Uterus (tissue), 2 donors: Measurements from ENCODE around the gene ASCL5.

Experiments used
- POLR2A ChIP-seq, 2 donors: fragments of 450-650 bp; IDR thresholded peaks; one replicate each; pipeline ENCODE4 v1.6.1; 2016; ENCODE audit warnings: antibody characterized with exemption in 2 of 2, mild to moderate bottlenecking in 1 of 2, moderate library complexity in 1 of 2
- TF ChIP-seq, protein P1 (sequence below), 4 experiments: fragments of 200-600 bp in 2 of 4; fragments of 450-650 bp in 2 of 4; sonication (generic) in 2 of 4; IDR thresholded peaks; one replicate each; pipeline ENCODE4 v1.5.1; 2016 to 2019; ENCODE audit warnings: antibody characterized with exemption in 4 of 4, mild to moderate bottlenecking in 2 of 4, moderate library complexity in 1 of 4

DNA sequence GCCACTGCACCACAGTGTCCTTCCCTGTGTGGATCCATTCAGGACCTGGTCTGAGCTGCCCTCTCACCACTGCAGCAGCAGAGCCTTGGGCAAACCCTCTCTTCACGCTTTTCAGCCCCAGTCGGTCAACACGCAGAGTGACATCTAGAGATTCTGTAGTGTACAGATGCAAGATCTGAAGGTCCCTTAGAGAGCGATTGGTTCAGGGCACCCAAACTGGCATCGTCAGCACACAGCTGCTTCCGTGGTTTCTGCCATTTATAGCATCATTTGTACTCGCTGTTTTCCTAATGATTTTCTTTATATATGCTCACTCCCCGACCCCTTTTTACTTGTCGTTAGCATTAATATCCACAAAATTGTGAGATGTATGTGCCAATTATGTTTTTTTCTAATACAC lies 1.5 kb upstream of the ASCL5 start:
- TF ChIP-seq, protein P1, sequence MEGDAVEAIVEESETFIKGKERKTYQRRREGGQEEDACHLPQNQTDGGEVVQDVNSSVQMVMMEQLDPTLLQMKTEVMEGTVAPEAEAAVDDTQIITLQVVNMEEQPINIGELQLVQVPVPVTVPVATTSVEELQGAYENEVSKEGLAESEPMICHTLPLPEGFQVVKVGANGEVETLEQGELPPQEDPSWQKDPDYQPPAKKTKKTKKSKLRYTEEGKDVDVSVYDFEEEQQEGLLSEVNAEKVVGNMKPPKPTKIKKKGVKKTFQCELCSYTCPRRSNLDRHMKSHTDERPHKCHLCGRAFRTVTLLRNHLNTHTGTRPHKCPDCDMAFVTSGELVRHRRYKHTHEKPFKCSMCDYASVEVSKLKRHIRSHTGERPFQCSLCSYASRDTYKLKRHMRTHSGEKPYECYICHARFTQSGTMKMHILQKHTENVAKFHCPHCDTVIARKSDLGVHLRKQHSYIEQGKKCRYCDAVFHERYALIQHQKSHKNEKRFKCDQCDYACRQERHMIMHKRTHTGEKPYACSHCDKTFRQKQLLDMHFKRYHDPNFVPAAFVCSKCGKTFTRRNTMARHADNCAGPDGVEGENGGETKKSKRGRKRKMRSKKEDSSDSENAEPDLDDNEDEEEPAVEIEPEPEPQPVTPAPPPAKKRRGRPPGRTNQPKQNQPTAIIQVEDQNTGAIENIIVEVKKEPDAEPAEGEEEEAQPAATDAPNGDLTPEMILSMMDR (IDR thresholded peaks at IDR 0.05), result no peak
- TF ChIP-seq POLR2A (IDR thresholded peaks at IDR 0.05), result no peak
